ENCODE results near the gene FLNB. TPM values are rescaled to one million over a fixed set of nuclear protein-coding genes. Genes with fewer than 3 reads are reported as not detected.

Gene FLNB
- total and polyA plus RNA-seq, 2 of the 13 experiments (the other 11 are each of a cell fraction or from before 2014, with no cell fraction given): 106 to 130 TPM

GRCh38 chr3:58008141-58009025, at the start of gene FLNB (continued):
- TF ChIP-seq, protein P1, sequence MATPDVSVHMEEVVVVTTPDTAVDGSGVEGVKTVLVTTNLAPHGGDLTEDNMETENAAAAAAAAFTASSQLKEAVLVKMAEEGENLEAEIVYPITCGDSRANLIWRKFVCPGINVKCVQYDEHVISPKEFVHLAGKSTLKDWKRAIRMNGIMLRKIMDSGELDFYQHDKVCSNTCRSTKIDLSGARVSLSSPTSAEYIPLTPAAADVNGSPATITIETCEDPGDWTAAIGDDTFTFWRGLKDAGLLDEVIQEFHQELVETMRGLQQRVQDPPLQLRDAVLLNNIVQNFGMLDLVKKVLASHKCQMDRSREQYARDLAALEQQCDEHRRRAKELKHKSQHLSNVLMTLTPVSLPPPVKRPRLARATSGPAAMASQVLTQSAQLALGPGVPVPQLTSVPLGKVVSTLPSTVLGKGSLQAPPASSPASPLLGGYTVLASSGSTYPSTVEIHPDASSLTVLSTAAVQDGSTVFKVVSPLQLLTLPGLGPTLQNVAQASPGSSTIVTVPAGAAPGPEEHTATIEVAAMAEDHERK (CRISPR knock-in tag; IDR thresholded peaks at IDR 0.05; ENCODE audit: low read depth): no peak
- peak; percentile 45; the same call in 1 of the 2 replicates for TF ChIP-seq YEATS2 (CRISPR knock-in tag; IDR thresholded peaks at IDR 0.05; ENCODE audit: borderline replicate concordance)
- TF ChIP-seq MTA1 (CRISPR knock-in tag; IDR thresholded peaks at IDR 0.05; ENCODE audit: borderline replicate concordance): no peak
- peak; percentile 60; the same call in 1 of the 2 replicates for TF ChIP-seq JUND (CRISPR knock-in tag; IDR thresholded peaks at IDR 0.05)
- TF ChIP-seq KLF16 (CRISPR knock-in tag; IDR thresholded peaks at IDR 0.05): 0 out of 4 replicates have a peak, but pooled peaks of 1 of the 2 experiments have one; percentile 66
- no peak for TF ChIP-seq REXO4 (CRISPR knock-in tag; IDR thresholded peaks at IDR 0.05; ENCODE audit: borderline replicate concordance)
- no peak for TF ChIP-seq ZFP36 (IDR thresholded peaks at IDR 0.05; ENCODE audit: borderline replicate concordance, low read depth, low read length, partially characterized antibody)
- TF ChIP-seq CREBL2 (CRISPR knock-in tag; IDR thresholded peaks at IDR 0.05; ENCODE audit: borderline replicate concordance): 0 out of 2 replicates have a peak, but pooled peaks have one; percentile 54
- TF ChIP-seq KAT8 (CRISPR knock-in tag; IDR thresholded peaks at IDR 0.05): no peak; the same call in 1 of the 2 replicates
- TF ChIP-seq EEA1 (CRISPR knock-in tag; IDR thresholded peaks at IDR 0.05; ENCODE audit: borderline replicate concordance): no peak; the same call in 1 of the 2 replicates
- TF ChIP-seq POLR2AphosphoS5 (IDR thresholded peaks at IDR 0.05; ENCODE audit: low read depth, low read length): peak; percentile 92
- TF ChIP-seq RERE (CRISPR knock-in tag; IDR thresholded peaks at IDR 0.05; ENCODE audit: low read depth): no peak
- TF ChIP-seq SAP130 (CRISPR knock-in tag; IDR thresholded peaks at IDR 0.05; ENCODE audit: low read depth): peak; percentile 88
- TF ChIP-seq ZNF460 (CRISPR knock-in tag; IDR thresholded peaks at IDR 0.05; ENCODE audit: borderline replicate concordance): no peak
- 0 out of 2 replicates have a peak, but pooled peaks have one; percentile 26 for TF ChIP-seq ZBTB25 (CRISPR knock-in tag; IDR thresholded peaks at IDR 0.05)
- TF ChIP-seq, protein P2, sequence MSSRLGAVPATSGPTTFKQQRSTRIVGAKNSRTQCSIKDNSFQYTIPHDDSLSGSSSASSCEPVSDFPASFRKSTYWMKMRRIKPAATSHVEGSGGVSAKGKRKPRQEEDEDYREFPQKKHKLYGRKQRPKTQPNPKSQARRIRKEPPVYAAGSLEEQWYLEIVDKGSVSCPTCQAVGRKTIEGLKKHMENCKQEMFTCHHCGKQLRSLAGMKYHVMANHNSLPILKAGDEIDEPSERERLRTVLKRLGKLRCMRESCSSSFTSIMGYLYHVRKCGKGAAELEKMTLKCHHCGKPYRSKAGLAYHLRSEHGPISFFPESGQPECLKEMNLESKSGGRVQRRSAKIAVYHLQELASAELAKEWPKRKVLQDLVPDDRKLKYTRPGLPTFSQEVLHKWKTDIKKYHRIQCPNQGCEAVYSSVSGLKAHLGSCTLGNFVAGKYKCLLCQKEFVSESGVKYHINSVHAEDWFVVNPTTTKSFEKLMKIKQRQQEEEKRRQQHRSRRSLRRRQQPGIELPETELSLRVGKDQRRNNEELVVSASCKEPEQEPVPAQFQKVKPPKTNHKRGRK (CRISPR knock-in tag; IDR thresholded peaks at IDR 0.05): 0 out of 2 replicates have a peak, but pooled peaks have one; percentile 59
- TF ChIP-seq ZNF713 (CRISPR knock-in tag; IDR thresholded peaks at IDR 0.05): peak; percentile 96; the same call in 1 of the 2 replicates
